HG03521 (cell line): Measurements from ENCODE around the gene TUBB3.
A peak's percentile ranks its signal among the peaks of the same experiment; 100 is the strongest.
"Not testable (repeated sequence)": the region's sequence is repeated elsewhere in the genome, so short reads cannot be mapped to it uniquely, and the experiment has no call there.

Experiments
- ATAC-seq: cut with Tn5 transposase; IDR thresholded peaks from one replicate; pipeline ENCODE4 v1.9.1; 2021; ENCODE audit warnings: mild to moderate bottlenecking, moderate library complexity; ENCODE audit not compliant: unreplicated experiment

Gene TUBB3

DNA sequence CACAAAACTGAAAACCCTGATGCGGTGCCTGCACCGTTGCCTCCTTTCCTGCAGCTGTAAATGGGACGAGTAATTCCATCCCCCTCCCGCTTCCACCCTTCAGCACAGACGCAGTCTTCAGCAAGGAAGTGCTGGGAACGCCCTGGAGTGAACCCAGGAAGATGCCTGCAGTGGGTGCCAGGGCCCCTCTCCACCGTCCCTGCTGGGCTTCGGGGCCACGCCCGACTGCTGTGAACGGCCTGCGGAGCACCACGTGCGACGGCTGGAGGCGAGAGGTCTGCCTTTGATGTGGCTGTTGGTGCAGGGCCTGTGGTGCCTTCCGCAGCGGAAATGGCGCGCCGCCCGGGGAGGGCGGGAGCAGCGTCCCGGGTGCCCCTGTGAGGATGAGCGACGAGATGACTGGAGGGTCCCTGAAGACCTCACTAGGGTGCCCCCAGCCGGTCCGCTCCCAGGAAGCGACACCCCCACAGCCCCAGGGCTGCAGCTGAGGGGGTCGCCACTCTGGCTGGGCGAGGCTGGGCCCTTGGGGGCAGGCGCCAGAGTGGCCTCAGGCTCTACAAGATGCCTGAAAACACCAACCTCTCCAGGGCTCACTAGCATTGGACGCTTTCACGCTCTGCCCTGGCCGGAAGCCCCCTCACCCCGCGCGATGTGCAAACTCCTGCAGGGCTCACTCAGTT, 5.2 kb upstream of the TUBB3 start:
- ATAC-seq, result peak; percentile 69

DNA sequence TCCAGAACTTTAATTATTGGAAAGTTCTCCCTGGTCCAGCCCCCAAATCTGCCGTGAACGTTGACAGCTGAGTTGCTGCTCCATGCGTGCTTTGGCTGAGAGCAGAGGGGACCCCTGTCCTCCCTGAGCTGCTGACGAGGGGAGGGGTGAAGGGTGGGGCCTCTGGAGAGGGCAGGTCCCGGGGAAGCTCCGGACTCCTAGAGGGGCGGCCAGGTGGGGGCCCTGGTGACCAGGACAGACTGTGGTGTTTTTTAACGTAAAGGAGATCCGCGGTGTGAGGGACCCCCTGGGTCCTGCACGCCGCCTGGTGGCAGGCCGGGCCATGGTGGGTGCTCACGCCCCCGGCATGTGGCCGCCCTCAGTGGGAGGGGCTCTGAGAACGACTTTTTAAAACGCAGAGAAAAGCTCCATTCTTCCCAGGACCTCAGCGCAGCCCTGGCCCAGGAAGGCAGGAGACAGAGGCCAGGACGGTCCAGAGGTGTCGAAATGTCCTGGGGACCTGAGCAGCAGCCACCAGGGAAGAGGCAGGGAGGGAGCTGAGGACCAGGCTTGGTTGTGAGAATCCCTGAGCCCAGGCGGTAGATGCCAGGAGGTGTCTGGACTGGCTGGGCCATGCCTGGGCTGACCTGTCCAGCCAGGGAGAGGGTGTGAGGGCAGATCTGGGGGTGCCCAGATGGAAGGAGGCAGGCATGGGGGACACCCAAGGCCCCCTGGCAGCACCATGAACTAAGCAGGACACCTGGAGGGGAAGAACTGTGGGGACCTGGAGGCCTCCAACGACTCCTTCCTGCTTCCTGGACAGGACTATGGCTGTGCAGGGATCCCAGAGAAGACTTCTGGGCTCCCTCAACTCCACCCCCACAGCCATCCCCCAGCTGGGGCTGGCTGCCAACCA, 4.4 kb upstream of the TUBB3 start, which contains the start of gene MC1R:
TSS of gene MC1R (plus strand) at position 410 of the 895 bp plus-strand sequence. CDS start at position 807, 397 bp downstream.
- ATAC-seq, result no peak

DNA sequence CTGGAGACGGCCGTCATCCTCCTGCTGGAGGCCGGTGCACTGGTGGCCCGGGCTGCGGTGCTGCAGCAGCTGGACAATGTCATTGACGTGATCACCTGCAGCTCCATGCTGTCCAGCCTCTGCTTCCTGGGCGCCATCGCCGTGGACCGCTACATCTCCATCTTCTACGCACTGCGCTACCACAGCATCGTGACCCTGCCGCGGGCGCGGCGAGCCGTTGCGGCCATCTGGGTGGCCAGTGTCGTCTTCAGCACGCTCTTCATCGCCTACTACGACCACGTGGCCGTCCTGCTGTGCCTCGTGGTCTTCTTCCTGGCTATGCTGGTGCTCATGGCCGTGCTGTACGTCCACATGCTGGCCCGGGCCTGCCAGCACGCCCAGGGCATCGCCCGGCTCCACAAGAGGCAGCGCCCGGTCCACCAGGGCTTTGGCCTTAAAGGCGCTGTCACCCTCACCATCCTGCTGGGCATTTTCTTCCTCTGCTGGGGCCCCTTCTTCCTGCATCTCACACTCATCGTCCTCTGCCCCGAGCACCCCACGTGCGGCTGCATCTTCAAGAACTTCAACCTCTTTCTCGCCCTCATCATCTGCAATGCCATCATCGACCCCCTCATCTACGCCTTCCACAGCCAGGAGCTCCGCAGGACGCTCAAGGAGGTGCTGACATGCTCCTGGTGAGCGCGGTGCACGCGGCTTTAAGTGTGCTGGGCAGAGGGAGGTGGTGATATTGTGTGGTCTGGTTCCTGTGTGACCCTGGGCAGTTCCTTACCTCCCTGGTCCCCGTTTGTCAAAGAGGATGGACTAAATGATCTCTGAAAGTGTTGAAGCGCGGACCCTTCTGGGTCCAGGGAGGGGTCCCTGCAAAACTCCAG, 3.4 kb upstream of the TUBB3 start:
- ATAC-seq, result no peak

DNA sequence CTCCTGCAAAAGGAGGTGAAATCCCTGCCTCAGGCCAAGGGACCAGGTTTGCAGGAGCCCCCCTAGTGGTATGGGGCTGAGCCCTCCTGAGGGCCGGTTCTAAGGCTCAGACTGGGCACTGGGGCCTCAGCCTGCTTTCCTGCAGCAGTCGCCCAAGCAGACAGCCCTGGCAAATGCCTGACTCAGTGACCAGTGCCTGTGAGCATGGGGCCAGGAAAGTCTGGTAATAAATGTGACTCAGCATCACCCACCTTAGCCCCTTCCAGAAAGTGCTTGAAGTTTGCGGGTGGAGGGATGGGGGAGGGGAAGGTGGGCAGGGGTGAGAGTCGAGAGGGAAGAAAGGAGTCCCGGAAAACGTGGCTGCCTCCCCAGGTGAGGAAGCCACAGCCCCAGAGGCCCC, 2.4 kb upstream of the TUBB3 start:
- no peak for ATAC-seq

DNA sequence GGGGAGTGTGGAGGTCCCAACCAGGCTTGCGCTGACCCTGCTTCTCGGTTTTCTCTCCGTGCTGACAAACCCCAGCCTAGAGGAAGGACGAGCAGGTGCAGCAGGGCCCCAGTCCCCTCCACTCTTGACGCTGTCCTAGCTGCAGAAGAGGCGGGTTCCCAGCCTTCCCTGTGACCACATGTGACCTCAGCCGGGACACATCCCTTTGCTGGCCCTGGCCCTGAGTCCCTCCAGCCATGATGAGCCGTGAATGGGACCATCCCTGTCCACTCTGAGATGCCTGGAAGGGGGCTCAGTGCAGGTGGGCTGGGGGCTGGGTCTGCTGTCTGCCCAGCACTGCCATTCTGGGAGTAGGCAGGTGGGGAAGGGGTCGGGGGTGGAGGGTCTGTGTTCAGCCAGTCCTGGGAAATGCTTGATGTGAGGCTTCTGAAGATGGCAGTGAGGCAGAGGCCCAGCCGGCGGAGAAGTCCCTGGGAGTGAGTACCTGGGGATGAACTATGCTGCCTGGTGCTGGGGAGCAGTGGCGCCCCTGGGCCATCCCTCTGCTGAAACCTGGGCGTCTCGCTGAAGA, 1.9 kb upstream of the TUBB3 start:
- no peak for ATAC-seq

DNA sequence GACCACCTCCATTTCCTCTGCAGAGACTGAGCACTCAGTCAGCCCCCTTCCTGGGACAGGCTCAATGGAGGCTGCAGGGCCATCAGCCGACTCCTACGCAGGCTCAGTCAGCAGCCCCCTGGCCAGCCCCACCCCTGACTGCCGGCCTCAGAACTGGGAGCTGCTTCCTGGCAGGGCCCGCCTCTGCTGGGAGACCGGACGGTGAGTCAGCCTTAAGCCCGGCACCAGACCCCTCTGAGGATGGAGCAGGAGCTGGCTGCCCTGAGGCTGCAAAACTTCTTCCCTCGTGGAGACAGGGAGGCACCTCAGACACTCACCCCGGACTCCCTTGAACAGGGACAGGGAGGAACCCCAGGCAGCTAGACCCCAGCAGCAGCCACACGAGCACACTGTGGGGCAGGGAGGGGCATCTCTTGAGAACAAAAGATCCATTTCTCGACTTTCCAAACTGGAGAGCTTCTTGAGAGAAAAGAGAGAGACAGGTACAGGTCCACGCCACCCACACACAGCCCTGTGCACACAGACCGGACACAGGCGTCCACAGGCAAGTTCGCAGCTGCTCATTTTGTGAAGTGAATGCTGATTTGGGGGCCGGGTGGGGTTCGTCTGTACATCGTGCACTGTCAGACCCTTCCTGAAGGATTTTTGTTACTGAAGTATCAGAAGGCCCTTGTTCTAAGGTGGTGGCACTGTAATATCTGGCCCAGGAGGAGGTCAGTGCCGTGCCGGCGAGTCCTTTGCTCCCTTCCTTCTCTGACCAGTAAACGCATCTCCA, 1.3 kb upstream of the TUBB3 start:
- no peak for ATAC-seq

DNA sequence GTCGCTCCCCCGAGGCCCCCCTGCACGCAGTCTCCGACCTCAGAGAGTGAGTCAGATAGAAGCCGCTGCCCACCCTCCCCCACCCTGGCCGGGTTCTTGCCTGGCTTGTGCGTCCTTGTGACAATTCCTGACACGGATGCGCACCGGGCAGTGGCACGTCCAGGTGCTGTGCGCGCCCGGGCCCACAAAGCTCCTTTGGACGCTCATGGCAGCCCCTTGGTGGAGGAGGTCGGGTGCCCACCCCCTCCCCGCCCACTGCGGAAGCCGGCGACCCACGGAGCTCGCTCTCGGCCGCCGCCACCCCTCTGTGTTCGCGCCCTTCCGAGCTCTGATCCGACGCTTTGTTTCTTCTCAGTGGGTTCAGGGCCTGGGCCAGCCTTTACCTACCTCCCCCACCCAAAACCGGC, 662 bp upstream of the TUBB3 start:
- no peak for ATAC-seq

DNA sequence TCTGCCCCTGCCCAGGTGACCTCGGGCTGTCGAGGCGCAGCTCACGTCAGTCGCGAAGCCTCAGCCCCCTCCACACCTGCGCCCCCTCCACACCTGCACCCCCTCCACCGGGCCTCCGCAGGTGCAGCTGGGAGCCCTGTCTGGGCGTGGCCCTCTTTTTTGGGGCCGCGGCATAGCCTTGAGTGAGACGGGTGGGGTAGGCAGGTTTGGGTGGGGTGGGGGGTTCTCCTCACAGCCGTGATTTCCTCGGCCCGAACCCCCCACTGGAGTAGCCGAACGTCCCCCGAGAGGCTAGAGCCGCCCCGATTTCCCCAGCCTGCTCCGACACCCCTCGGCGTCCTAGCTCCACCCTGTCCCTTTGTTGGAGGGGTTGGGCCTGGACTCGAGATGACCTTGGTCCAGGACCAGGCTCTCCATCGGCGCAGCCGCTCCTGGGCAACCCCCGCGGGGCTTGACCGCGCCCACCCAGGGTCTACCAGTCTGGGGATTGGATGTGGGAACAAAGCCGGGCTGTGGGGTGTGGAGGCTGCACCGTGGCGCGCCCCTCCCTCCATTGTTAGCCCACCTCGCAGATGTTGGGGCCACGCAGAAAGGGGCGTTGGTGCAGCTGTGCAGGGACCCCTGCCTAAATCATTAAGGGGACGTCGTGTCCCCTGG, 626 bp downstream of the TUBB3 start:
- ATAC-seq, result no peak

DNA sequence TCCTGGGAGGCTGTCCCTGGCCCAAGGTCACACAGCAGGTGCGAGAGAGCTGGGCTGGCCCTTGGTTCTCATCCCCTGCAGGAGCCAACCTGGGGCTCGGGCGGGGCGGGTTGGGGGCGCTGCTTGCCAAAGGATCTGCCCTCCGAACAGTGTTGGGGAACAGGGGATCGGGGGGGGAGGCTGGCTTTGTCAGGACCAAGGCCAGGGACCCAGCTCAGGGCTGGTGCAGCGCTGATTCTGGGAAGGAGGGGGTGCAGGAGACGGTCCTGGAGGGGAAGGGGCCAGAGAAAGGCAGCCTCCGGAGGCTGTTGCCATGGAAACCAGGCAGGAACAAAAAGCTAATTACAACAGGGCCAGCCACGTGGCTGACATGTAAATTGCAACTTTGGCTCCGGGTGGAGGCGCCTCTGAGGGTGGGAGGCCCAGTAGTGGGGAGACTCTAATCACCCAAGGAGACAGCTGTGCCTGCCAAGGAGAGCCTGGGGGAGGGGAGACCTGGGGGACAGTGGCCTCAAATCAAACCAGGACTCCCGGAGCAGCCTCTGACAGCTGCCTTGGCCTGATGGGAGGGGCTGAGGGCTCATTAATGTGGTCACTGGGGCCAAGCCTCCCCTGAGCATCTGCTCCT, 1.3 kb downstream of the TUBB3 start:
- no peak for ATAC-seq

DNA sequence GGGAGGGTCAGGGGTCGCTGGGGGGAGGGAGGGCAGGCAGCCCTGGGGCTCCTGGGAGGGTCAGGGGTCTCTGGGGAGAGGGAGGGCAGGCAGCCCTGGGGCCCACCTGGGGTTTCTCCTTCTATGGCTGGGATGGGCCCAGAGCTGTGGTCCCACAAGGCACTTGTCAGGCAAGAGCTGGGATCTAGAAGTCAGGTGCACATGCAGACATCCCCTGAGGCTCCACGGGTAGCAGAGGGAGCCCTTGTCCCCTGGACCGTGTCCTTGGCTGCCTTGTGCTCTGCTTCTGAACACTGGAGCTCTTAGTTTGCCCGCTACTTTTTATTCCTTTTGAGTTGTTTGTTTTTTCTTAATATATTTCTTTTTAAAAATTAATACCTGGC, 1.8 kb downstream of the TUBB3 start:
- ATAC-seq, result no peak

DNA sequence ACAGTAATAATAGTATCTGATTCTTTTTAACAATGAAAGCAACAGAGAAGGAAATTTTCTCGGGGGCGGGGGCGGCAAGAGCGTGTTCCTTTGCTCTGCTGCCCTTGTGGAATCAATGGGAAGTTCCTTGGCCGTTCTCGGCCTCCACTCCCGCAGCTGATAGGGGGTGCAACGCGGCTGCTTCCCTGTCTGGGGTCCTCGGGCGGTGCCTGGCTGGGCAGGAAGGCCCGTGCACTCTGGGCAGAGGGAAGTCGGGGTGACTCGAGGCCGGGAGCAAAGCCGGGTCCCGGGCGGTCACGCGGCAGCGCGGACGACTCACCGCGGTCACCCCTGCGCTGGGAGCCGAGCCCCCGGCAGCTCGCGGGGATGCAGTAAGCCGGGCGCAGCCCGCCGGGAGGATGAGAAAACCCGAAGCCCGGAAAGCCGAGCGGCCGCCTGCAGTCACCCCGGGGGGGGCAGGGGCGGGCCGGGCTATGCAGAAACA, 2.5 kb downstream of the TUBB3 start:
- no peak for ATAC-seq

DNA sequence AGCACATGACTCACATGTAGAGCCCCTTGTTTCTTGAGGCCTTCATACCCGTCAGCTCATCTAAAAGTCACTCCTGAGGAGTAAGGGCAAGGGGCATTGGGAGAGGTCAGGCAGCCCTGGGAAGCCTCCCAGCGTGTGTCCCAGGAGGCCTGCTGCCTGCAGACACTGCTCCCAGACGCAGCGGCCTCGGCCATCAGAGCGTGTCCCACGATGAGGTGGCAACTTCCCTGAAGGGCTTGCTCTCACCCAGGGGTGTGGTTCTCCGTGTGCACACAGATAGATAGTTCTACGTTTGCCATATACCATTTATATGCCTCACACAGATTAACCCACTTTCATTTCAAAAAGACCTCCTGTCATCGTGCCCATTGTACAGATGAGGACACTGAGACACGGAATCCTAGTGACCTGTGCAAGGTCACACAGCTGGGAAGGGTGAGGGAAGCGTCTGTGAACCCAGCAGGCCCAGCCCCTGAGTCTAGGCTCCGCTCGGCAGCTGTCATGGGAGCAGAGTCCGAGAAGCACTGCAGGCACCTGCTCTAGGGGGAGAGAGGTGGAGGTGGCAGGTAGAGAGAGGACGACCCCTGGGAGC, 8.3 kb downstream of the TUBB3 start:
- no peak for ATAC-seq

DNA sequence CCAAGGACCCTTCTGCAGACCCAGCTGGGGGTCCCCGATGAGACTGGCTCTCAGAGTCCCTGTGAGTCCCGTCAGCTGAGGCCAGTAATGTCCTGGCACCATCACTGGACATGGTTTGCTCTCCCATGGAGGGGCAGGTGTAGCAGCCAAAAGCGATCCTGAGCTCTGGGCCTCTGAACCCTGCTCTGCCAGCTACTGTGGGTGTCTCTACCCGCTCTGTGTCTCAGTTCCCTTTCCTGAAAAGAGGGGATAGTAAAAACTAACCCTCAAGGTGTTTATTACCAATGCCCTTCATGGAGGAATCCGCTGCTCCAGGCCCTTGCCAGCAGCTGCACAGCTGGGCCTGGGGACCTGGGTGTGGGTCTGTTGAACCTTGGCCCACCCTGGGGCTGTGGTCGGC, 8.8 kb downstream of the TUBB3 start:
- no peak for ATAC-seq

DNA sequence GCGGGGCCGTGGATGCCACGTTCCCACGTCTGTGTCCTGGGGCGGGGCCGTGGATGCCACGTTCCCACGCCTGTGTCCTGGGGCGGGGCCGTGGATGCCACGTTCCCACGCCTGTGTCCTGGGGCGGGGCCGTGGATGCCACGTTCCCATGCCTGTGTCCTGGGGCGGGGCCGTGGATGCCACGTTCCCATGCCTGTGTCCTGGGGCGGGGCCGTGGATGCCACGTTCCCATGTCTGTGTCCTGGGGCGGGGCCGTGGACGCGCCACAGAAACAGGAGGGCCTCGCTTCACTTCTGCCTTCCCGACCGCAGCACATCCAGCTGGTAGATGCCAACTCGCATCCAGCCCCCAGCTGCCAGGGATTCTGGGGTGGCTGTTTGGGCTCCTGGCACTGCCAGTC, 10.9 kb downstream of the TUBB3 start:
- not testable (repeated sequence) for ATAC-seq

DNA sequence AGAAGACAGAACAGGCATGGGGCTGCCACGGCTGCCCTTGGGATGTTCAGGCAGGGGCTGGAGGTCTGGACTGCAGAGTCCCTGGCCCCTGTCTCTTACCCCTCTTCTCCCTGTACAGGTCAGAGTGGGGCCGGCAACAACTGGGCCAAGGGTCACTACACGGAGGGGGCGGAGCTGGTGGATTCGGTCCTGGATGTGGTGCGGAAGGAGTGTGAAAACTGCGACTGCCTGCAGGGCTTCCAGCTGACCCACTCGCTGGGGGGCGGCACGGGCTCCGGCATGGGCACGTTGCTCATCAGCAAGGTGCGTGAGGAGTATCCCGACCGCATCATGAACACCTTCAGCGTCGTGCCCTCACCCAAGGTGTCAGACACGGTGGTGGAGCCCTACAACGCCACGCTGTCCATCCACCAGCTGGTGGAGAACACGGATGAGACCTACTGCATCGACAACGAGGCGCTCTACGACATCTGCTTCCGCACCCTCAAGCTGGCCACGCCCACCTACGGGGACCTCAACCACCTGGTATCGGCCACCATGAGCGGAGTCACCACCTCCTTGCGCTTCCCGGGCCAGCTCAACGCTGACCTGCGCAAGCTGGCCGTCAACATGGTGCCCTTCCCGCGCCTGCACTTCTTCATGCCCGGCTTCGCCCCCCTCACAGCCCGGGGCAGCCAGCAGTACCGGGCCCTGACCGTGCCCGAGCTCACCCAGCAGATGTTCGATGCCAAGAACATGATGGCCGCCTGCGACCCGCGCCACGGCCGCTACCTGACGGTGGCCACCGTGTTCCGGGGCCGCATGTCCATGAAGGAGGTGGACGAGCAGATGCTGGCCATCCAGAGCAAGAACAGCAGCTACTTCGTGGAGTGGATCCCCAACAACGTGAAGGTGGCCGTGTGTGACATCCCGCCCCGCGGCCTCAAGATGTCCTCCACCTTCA, 11.7 kb downstream of the TUBB3 start:
- ATAC-seq, result no peak

DNA sequence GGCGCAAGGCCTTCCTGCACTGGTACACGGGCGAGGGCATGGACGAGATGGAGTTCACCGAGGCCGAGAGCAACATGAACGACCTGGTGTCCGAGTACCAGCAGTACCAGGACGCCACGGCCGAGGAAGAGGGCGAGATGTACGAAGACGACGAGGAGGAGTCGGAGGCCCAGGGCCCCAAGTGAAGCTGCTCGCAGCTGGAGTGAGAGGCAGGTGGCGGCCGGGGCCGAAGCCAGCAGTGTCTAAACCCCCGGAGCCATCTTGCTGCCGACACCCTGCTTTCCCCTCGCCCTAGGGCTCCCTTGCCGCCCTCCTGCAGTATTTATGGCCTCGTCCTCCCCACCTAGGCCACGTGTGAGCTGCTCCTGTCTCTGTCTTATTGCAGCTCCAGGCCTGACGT, 12.5 kb downstream of the TUBB3 start:
- ATAC-seq, result not testable (repeated sequence)

DNA sequence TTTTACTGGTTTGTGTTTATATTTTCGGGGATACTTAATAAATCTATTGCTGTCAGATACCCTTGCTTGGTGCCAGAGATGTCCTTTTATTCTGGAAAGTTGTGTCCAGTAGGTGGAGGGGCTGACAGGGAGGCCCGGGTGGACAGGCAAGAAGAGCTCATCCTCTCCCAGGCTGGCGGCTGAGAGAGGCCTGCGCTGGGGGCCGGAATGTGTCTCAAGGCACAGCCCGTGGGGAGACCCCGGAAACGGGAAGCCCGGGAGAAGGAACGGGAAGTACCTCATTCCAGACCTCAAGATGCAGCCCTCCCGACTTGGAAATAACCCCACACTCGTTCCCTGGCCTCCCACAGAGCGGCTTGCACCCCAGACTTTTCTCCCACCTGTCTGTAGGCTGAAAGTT, 12.9 kb downstream of the TUBB3 start:
- ATAC-seq, result no peak

DNA sequence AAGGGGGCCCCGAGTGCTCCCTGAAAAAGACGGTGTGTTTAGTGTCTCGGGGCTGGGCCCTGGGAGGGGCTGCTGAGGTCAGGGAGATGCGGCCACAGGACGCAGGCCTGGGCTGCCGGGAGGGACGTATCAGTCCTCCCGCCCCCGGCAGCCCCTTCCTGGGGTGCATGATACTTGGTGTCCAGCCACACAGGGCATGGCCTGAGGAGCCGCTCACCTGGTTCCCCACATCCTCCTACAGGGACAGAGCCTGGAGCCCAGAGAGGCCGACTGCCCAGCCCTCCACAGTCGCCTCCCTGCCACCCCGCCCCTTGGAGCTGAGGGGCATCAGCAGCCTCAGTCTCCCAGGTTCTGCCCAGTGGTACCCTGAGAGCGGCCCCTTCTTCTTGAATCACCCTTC, 13.4 kb downstream of the TUBB3 start:
- no peak for ATAC-seq
